CD4-positive, alpha-beta T cell treated with Interleukin-15 for 1 hour (primary cell): ENCODE results near the gene SCMH1.
"Not testable (repeated sequence)": the region's sequence is repeated elsewhere in the genome, so short reads cannot be mapped to it uniquely, and the experiment has no call there.

Source experiments
- DNase-seq: peaks from one replicate; pipeline ENCODE4 v3.0.0-alpha.2; 2020

The SCMH1 gene

GRCh38 chr1:41241749-41242341 is at the start of gene SCMH1:
Gene SCMH1, minus strand, starts transcription at chr1:41242306. Its CDS starts 56,173 bp downstream, at chr1:41186133.
- DNase-seq = peak; percentile 54

DNA sequence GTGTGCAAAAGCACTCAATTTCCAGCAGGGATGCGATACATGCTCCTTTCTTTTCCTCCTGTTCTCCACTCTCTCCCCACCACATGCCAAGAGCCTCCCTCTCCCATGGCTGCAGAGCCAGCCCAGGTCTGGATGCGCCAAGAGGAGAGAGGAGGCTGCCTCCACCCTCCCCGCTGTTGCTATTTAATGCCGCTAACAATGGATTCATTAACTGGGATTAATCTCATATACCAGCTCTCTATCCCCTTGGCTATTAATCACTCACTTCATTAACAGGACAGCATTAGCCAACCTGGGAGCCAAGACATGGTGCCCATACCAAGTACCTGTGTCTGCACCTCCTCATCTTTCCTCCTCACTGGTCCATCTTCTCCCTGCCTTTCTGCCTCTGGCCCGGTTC is 49.1 kb upstream of the SCMH1 start:
- DNase-seq = no peak

DNA sequence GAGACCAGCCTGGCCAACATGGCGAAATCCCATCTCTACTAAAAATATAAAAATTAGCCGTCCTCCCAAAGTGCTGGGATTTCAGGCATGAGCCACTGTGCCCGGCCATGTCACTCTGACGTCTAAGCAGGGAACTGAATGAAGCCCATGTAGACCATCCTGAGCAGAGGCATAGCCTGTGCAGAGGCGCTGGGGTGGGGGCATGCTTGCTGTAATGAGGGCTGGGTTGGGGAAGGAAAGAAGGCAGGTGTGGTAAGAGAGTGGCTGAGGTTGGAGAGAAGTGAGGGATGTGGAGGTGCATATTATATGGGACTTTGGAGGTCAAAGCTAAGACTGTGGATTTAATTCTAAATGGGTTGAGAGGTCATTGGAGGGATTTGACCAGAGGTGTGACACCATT is 47.1 kb upstream of the SCMH1 start:
- DNase-seq = no peak

DNA sequence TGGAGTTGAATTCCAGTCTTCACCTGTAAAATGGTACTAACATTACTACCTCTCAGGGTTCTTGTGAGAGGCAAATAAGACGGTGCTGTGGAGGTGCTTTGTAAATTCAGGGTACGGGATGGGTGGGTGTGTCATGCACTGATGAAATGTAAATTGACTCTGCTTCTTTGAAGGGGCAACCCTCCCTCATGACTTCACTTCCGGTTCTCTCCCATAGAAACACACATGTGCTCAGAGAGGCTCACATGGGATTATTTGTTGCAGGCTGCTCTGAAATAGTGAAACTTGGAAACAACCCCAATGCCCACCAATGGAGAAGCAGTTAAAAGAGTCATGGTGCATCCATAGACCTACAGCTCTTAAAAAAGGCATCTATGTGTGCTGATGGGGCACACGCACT is 44.9 kb upstream of the SCMH1 start:
- no peak for DNase-seq

- DNase-seq = no peak
These were observed 44.4 kb upstream of the SCMH1 start for GRCh38 chr1:41286486-41286885.

GRCh38 chr1:41285818-41286217 is 43.7 kb upstream of the SCMH1 start:
- DNase-seq = no peak

DNA sequence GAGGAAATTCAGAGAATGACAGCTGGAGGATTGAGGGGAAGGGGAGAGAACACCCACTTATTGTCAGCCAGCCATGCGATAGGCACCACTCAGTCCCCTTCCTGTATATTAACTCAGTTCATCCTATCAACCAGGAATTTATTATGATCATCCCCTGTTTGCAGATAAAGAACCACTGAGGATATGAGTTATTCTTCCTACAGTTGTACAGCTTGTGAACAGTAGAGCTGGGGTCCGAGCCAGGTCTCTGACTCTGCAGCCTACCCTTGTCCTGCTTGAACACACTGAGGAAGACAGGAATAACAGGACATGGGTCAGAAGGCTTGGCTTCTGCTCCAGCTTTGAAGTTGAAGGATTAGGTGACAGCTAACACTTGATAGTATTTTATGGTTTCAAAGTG is 42.0 kb upstream of the SCMH1 start:
- DNase-seq = no peak

GRCh38 chr1:41282679-41283317 is 40.7 kb upstream of the SCMH1 start:
- peak; percentile 23 for DNase-seq

GRCh38 chr1:41281334-41281733 is 39.2 kb upstream of the SCMH1 start:
- no peak for DNase-seq

GRCh38 chr1:41280202-41281032 is 38.3 kb upstream of the SCMH1 start:
- no peak for DNase-seq

DNA sequence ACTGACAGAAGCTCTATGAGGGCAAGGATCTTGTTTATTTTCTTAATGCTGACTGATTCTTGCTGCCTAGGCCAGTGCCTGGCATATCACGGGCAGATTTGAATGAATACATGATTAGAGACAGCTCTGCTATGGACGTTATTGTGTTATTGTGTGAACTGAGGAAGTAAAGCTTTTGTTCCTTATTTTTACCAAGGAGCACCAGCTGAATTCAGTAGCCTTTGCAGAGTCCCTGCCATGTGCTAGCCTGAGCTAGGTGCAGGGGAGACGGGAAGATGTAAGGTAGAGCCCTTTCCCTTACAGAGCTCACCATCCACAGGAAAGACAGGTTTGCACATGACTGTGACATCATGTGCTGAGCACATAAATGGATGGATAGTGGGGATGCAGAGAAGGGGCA is 36.0 kb upstream of the SCMH1 start:
- no peak for DNase-seq

DNA sequence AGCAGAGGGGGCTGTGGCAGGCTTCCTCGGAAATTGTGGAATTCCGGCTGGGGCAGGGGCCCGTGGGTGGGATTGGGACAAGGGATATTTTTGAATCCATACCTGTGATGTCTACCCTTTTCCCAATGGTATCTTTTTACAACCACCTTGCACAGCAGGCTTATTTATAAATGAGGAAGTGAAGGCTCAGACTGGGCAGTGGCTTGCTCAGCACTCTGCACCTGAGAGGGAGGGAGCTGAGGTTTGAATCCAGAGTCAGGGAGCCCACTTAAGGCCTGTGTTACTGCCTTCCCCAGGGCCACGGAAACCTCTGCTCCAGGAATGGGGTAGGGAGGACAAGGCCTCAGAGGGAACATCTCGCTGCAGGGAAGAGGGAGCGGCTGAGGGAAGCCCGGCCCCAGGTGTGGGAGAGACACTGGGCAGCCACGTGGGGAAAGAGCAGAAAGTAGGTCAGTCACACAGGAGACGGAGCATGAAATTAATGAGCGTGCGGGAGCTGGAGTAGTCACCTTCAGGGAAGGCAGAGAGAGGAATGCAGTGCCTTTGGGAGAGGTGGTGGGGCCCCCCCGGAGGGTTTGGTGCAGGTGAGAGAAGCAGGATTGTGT is 35.4 kb upstream of the SCMH1 start:
- DNase-seq = no peak

DNA sequence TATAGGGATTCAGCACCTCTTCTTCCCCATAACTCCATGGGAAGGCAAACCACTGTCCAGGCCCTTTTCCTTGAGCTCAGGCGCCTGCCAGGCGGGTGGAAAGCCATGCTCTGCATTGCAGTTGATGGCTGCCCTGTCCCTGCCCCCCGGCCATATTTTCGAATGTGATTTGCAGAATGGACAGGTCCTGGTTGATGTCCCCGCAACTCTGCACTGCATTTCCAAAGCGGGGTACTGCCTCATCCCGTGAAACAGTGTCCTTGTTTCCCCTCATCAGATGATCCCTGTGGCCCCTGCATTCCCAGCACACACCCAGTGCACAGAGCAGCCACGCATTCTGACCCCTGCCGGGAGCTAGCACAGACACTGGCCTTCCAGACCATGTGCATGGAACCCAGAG is 33.7 kb upstream of the SCMH1 start:
- DNase-seq = no peak

DNA sequence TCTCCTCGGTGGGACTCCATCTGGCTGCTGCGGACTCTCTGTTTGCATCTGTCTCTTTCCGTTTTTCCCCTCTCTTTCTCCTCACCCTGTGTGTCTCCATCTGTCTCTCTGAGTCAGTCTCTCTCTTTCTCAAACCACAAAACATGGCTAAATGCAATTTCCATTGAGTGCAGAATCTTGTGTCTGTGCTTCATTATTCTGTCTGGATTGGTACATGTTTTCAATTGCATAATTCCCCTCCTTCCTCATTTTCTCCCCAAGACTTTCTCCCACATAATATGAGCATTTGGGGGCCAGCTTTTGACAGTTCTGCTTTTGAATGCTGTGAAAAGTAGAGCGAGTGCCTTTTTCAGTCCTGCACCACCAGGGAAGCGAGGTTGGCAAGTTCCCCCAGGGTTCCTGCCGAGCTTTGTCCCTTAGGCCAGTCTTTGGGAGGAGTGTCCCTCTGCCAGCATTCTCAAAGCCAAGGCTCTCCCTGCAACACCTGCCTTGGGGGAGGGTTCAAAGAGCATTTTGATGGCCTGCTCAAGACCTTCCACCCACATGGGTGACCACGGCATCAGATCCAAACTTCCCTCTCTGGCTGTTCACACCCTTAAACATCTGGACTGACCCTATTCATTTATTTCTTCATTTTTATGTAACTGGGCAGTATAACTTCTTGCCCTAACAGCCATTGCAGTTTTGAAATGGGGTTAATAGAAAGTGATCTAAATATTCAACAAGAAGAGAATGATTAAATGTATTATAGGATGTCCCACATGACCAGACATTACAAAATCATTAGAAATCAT is 32.8 kb upstream of the SCMH1 start:
- no peak for DNase-seq

- no peak for DNase-seq
These were observed 30.5 kb upstream of the SCMH1 start for GRCh38 chr1:41272601-41273000.

- peak; percentile 57 for DNase-seq
These were observed 26.2 kb upstream of the SCMH1 start for GRCh38 chr1:41268154-41268770.

DNA sequence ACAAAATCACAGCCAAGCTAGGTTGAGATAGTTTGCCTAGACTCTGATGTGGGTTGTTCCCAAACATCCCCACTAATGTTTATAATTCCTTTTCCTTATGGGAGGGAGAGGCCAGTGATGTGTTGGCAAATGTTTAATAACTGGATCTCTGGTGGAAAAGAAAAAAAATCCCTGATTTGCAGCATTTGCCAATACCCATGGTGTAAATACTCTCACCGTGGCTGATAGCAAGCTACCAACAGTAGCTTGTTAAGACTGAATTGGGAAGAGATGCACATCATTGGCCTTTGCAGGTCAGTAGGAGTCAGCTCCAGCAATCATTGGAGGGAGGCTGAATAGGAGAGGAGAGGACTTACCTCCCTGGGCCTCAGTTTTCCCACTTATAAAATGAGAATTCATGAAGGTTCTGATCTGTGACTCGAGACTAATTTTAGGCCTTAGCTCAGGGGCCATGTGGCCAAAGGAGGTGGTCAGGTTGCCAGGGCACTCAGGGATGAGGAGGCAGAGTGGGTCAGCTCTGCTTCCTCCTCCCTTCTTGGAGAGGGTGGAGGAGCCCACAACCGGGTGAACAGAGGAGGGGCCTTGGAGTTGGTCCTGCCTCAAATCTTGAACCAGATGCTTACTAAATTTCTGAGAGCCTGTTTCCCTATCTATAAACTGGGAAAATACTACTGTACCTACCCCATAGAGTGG is 20.0 kb upstream of the SCMH1 start:
- no peak for DNase-seq

GRCh38 chr1:41260768-41261167 is 18.7 kb upstream of the SCMH1 start:
- DNase-seq = no peak

DNA sequence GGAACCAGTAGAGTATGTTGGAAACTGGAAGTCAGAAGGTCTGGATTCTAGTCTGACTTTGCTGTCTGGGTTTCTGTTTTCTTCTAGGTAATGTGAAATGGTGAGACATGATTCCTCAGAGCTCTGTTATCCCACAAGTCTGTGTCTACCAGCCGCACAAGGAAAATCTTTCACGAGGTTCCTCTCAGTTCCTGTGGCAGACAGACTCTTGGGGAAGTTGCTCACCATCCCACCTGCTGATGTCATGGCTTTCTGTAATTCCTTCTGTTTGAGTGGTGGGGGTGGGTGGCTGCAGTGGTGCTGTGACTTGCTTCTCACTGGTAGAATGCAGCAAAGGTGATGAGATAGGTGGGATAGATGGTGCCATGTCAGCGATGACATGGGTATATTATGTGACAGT is 17.1 kb upstream of the SCMH1 start:
- DNase-seq = no peak

DNA sequence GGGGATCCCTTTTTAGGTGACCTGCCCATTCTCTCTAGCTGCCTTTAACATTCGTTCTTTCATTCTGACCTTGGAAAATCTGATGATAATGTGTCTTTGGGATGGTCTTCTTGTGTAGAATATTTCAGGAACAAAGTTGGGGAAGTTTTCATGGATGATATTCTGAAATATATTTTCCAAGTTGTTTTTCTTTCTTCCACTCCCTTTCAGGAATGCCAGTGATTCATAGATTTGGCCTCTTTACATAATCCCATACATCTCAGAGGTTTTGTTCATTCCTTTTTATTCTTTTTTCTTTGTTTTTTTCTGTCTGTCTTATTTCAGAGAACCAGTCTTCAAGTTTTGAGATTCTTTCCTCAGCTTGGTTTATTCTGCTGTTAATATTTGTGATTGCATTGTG is 13.9 kb upstream of the SCMH1 start:
- DNase-seq = no peak

GRCh38 chr1:41251120-41251519 is 9.0 kb upstream of the SCMH1 start:
- not testable (repeated sequence) for DNase-seq

GRCh38 chr1:41249319-41249718 is 7.2 kb upstream of the SCMH1 start:
- no peak for DNase-seq
